Measurements from ENCODE around the gene ZFHX3.

- TF ChIP-seq USF1 (IDR thresholded peaks at IDR 0.05) (no peak), TCF12 (IDR thresholded peaks at IDR 0.05; ENCODE audit: low read depth) (no peak), TAF1 (IDR thresholded peaks at IDR 0.05; ENCODE audit: low read depth) (no peak), EP300 (IDR thresholded peaks at IDR 0.05; ENCODE audit: borderline replicate concordance) (no peak), CEBPB (IDR thresholded peaks at IDR 0.05) (no peak), REST (IDR thresholded peaks at IDR 0.05; ENCODE audit: low read depth) (no peak), RAD21 (IDR thresholded peaks at IDR 0.05; ENCODE audit: low read depth) (no peak), CREB1 (IDR thresholded peaks at IDR 0.05; ENCODE audit: low read depth) (no peak)
- TF ChIP-seq, protein P1, sequence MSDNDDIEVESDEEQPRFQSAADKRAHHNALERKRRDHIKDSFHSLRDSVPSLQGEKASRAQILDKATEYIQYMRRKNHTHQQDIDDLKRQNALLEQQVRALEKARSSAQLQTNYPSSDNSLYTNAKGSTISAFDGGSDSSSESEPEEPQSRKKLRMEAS (IDR thresholded peaks at IDR 0.05), result no peak
These were observed 287.3 kb downstream of the ZFHX3 start for GRCh38 chr16:72760581-72760980.
